ENCODE results near the gene SARDH.

GRCh38 chr9:133727277-133727875 lies 10.8 kb downstream of the SARDH start:
- TF ChIP-seq POLR2A (IDR thresholded peaks at IDR 0.05) (no peak), CTCF (IDR thresholded peaks at IDR 0.05) (no peak)
